GM23248 (cell line): Measurements from ENCODE around the gene HBB.

Experiments used
- EZH2 ChIP-seq: fragments of 200-600 bp; sonication (generic); IDR thresholded peaks from 2 replicates; pipeline ENCODE4 v1.6.1; 2018; ENCODE audit warnings: antibody characterized with exemption, mild to moderate bottlenecking; ENCODE audit not compliant: insufficient read depth, poor library complexity, severe bottlenecking
- EZH2phosphoT487 ChIP-seq: fragments of 200-600 bp; sonication (generic); IDR thresholded peaks from 2 replicates; pipeline ENCODE4 v1.6.1; 2018; ENCODE audit warnings: antibody characterized with exemption, moderate library complexity, mild to moderate bottlenecking, low read depth; ENCODE audit not compliant: insufficient read depth

DNA sequence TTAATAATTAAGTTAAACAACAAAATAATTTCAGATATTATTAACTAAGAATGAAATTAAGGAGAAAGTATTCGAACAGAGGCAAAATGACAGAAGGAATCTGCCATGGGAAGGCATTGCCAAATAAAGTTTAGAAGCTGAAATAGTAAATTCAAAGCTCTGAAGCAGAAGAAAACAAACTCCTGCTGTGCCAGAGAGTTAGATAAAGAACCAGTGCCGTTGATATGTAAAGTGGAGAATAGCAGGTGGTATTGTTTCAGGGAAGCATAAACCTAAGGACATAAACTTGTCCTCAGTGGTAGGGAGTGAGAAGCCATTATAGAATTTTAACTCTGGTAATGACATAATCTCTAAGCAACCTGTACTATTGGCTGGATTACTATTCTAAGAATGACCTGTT, 30.4 kb upstream of the HBB start:
- TF ChIP-seq EZH2 (no peak), EZH2phosphoT487 (no peak)
